ENCODE data around the gene PXDC1.

GRCh38 chr6:3707751-3708412, 43.6 kb downstream of the PXDC1 start:
- TF ChIP-seq, protein P1, sequence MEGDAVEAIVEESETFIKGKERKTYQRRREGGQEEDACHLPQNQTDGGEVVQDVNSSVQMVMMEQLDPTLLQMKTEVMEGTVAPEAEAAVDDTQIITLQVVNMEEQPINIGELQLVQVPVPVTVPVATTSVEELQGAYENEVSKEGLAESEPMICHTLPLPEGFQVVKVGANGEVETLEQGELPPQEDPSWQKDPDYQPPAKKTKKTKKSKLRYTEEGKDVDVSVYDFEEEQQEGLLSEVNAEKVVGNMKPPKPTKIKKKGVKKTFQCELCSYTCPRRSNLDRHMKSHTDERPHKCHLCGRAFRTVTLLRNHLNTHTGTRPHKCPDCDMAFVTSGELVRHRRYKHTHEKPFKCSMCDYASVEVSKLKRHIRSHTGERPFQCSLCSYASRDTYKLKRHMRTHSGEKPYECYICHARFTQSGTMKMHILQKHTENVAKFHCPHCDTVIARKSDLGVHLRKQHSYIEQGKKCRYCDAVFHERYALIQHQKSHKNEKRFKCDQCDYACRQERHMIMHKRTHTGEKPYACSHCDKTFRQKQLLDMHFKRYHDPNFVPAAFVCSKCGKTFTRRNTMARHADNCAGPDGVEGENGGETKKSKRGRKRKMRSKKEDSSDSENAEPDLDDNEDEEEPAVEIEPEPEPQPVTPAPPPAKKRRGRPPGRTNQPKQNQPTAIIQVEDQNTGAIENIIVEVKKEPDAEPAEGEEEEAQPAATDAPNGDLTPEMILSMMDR (IDR thresholded peaks at IDR 0.05; ENCODE audit: poor library complexity, severe bottlenecking): no peak
- TF ChIP-seq EP300 (conservative IDR thresholded peaks at IDR 0.05; ENCODE audit: poor library complexity, severe bottlenecking) (no peak), POLR2AphosphoS5 (IDR thresholded peaks at IDR 0.05) (no peak), EZH2 (IDR thresholded peaks at IDR 0.05; ENCODE audit: borderline replicate concordance, insufficient read depth, low read length, poor library complexity, severe bottlenecking) (no peak), RAD21 (conservative IDR thresholded peaks at IDR 0.05) (no peak), MXI1 (conservative IDR thresholded peaks at IDR 0.05; ENCODE audit: poor library complexity, severe bottlenecking) (no peak), TAF1 (IDR thresholded peaks at IDR 0.05; ENCODE audit: low read depth) (no peak), SMC3 (conservative IDR thresholded peaks at IDR 0.05; ENCODE audit: poor library complexity) (no peak)
- TF ChIP-seq, protein P2, sequence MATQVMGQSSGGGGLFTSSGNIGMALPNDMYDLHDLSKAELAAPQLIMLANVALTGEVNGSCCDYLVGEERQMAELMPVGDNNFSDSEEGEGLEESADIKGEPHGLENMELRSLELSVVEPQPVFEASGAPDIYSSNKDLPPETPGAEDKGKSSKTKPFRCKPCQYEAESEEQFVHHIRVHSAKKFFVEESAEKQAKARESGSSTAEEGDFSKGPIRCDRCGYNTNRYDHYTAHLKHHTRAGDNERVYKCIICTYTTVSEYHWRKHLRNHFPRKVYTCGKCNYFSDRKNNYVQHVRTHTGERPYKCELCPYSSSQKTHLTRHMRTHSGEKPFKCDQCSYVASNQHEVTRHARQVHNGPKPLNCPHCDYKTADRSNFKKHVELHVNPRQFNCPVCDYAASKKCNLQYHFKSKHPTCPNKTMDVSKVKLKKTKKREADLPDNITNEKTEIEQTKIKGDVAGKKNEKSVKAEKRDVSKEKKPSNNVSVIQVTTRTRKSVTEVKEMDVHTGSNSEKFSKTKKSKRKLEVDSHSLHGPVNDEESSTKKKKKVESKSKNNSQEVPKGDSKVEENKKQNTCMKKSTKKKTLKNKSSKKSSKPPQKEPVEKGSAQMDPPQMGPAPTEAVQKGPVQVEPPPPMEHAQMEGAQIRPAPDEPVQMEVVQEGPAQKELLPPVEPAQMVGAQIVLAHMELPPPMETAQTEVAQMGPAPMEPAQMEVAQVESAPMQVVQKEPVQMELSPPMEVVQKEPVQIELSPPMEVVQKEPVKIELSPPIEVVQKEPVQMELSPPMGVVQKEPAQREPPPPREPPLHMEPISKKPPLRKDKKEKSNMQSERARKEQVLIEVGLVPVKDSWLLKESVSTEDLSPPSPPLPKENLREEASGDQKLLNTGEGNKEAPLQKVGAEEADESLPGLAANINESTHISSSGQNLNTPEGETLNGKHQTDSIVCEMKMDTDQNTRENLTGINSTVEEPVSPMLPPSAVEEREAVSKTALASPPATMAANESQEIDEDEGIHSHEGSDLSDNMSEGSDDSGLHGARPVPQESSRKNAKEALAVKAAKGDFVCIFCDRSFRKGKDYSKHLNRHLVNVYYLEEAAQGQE (IDR thresholded peaks at IDR 0.05; ENCODE audit: borderline replicate concordance): no peak

Data from neural cell (in vitro differentiated cells).